Mesothelial cell of epicardium (in vitro differentiated cells): ENCODE data around the gene OTOP2. TPM values are rescaled to one million over a fixed set of nuclear protein-coding genes. Genes with fewer than 3 reads are reported as not detected.
A peak's percentile ranks its signal among the peaks of the same experiment; 100 is the strongest.

Source experiments
- DNase-seq, 2 experiments: peaks; one replicate each; pipeline ENCODE4 v3.0.0; 2021; ENCODE audit warnings: low spot score in 2 of 2; ENCODE audit not compliant: unreplicated experiment in 2 of 2
- H3K27ac Mint-ChIP-seq: 2 replicates; pipeline ENCODE4 v1.8.0; 2021; ENCODE audit warnings: mixed read lengths
- H3K27me3 Mint-ChIP-seq: 2 replicates; pipeline ENCODE4 v1.8.0; 2021; ENCODE audit warnings: low read depth, mixed read lengths
- H3K36me3 Mint-ChIP-seq: 2 replicates; pipeline ENCODE4 v1.8.0; 2021; ENCODE audit warnings: mixed read lengths
- H3K4me1 Mint-ChIP-seq: 2 replicates; pipeline ENCODE4 v1.8.0; 2021; ENCODE audit warnings: mixed read lengths
- H3K4me3 Mint-ChIP-seq: 2 replicates; pipeline ENCODE4 v1.8.0; 2021; ENCODE audit warnings: mild to moderate bottlenecking, moderate library complexity, mixed read lengths
- H3K9me3 Mint-ChIP-seq: 2 replicates; pipeline ENCODE4 v1.8.0; 2021; ENCODE audit warnings: mixed read lengths
- total RNA-seq: library from RNA; stranded (reverse); gene quantifications from 3 replicates; pipeline ENCODE4 v1.2.1, GENCODE V29; 2021
- TF ChIP-seq, protein P1 (sequence below): fragments of 200-600 bp; sonication (generic); IDR thresholded peaks from one replicate; pipeline ENCODE4 v1.5.0; 2021; ENCODE audit warnings: antibody characterized with exemption; ENCODE audit not compliant: unreplicated experiment

Gene OTOP2
- total RNA-seq, 1 donor from 2014 or later: not detected

GRCh38 chr17:74883241-74883745 is 40.8 kb upstream of the OTOP2 start:
- no peaks in the 10 kb centered on the region for H3K9me3 Mint-ChIP-seq
- no peak overlapping the region for H3K4me3 Mint-ChIP-seq
- H3K27ac Mint-ChIP-seq: no peak overlapping the region
- H3K27me3 Mint-ChIP-seq: peaks cover 27% of the 10 kb centered on the region
- DNase-seq: no peak
- no peaks in the 10 kb centered on the region for H3K36me3 Mint-ChIP-seq
- TF ChIP-seq, protein P1, sequence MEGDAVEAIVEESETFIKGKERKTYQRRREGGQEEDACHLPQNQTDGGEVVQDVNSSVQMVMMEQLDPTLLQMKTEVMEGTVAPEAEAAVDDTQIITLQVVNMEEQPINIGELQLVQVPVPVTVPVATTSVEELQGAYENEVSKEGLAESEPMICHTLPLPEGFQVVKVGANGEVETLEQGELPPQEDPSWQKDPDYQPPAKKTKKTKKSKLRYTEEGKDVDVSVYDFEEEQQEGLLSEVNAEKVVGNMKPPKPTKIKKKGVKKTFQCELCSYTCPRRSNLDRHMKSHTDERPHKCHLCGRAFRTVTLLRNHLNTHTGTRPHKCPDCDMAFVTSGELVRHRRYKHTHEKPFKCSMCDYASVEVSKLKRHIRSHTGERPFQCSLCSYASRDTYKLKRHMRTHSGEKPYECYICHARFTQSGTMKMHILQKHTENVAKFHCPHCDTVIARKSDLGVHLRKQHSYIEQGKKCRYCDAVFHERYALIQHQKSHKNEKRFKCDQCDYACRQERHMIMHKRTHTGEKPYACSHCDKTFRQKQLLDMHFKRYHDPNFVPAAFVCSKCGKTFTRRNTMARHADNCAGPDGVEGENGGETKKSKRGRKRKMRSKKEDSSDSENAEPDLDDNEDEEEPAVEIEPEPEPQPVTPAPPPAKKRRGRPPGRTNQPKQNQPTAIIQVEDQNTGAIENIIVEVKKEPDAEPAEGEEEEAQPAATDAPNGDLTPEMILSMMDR: no peak
- H3K4me1 Mint-ChIP-seq: no peaks in the 10 kb centered on the region

DNA sequence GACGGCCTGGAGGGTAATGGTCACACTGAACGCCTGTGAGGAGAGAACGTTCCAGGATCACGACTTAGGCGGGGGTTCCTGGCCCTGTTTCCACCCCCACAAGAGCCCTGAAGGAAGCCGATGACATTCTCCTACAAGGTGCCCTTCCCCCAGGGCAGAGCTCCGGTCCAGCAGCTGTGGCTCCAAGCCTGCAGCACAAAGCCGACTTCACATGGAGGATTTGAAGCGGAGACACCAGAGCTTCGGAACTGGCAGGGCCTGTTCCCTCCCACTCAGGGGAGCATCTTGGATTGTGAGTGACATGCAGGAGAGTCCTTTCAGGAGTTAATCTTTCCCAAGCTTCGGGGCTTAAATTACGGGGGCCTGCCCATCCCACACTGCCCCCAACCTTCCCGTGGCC is 35.6 kb upstream of the OTOP2 start:
- Mint-ChIP-seq H3K4me1 (no peaks in the 10 kb centered on the region), H3K4me3 (no peak overlapping the region), H3K9me3 (no peaks in the 10 kb centered on the region), H3K27me3 (peaks cover 51% of the 10 kb centered on the region), H3K36me3 (no peaks in the 10 kb centered on the region), H3K27ac (no peak overlapping the region)
- DNase-seq: no peak
- TF ChIP-seq, protein P1: no peak

GRCh38 chr17:74890554-74890953 is 33.5 kb upstream of the OTOP2 start:
- H3K9me3 Mint-ChIP-seq: no peaks in the 10 kb centered on the region
- H3K27ac Mint-ChIP-seq: no peak overlapping the region
- peaks cover 64% of the 10 kb centered on the region for H3K27me3 Mint-ChIP-seq
- no peaks in the 10 kb centered on the region for H3K36me3 Mint-ChIP-seq
- H3K4me3 Mint-ChIP-seq: no peak overlapping the region
- TF ChIP-seq, protein P1: no peak
- DNase-seq: no peak
- H3K4me1 Mint-ChIP-seq: peaks cover 3% of the 10 kb centered on the region

- Mint-ChIP-seq H3K27ac (no peak overlapping the region), H3K27me3 (peaks cover 71% of the 10 kb centered on the region), H3K9me3 (no peaks in the 10 kb centered on the region), H3K4me3 (no peak overlapping the region), H3K4me1 (peaks cover 3% of the 10 kb centered on the region), H3K36me3 (no peaks in the 10 kb centered on the region)
- no peak for DNase-seq
- TF ChIP-seq, protein P1: no peak
Observed at GRCh38 chr17:74892013-74892841, 31.8 kb upstream of the OTOP2 start.

- Mint-ChIP-seq H3K27me3 (peaks cover 73% of the 10 kb centered on the region), H3K4me1 (peaks cover 3% of the 10 kb centered on the region), H3K36me3 (no peaks in the 10 kb centered on the region), H3K27ac (no peak within 1 kb of the TSS), H3K4me3 (peak within 1 kb of the TSS; percentile 68), H3K9me3 (no peaks in the 10 kb centered on the region)
- DNase-seq: no peak
- TF ChIP-seq, protein P1: no peak
Observed at GRCh38 chr17:74892974-74893911, 30.8 kb upstream of the OTOP2 start, which contains the start of gene FADS6. Gene FADS6 (minus strand): TSS chr17:74893633. CDS start chr17:74893595, 38 bp downstream.
